22Rv1 (cell line): ENCODE measurements around the gene PPP4R3C.
"Not testable (repeated sequence)": the region's sequence is repeated elsewhere in the genome, so short reads cannot be mapped to it uniquely, and the experiment has no call there.

Experiments used
- H3K27ac ChIP-seq: fragments of 450-650 bp; 2 replicates; pipeline ENCODE4 v1.5.1; 2017
- CTCF ChIP-seq: fragments of 450-650 bp; IDR thresholded peaks from 2 replicates; pipeline ENCODE4 v1.5.1; 2017; ENCODE audit warnings: mild to moderate bottlenecking
- ZFX ChIP-seq: fragments of 450-650 bp; IDR thresholded peaks from 2 replicates; pipeline ENCODE4 v1.6.1; 2017; ENCODE audit warnings: antibody characterized with exemption, borderline replicate concordance

PPP4R3C gene

GRCh38 chrX:27463187-27463586 is at the start of gene PPP4R3C:
Gene PPP4R3C, minus strand, starts transcription at chrX:27463341. Its CDS starts 45 bp downstream, at chrX:27463296.
- no peak within 1 kb of the TSS for H3K27ac ChIP-seq
- no peak for TF ChIP-seq ZFX
- TF ChIP-seq CTCF: no peak

- TF ChIP-seq ZFX: no peak
- no peak for TF ChIP-seq CTCF
- no peak overlapping the region for H3K27ac ChIP-seq
Measured at GRCh38 chrX:27491397-27491796, 28.3 kb upstream of the PPP4R3C start.

- H3K27ac ChIP-seq: no peak overlapping the region
- TF ChIP-seq ZFX: no peak
- no peak for TF ChIP-seq CTCF
Measured at GRCh38 chrX:27466051-27466450, 2.9 kb upstream of the PPP4R3C start.

GRCh38 chrX:27465036-27465435 is 1.9 kb upstream of the PPP4R3C start:
- no peak overlapping the region for H3K27ac ChIP-seq
- TF ChIP-seq CTCF (no peak), ZFX (no peak)

GRCh38 chrX:27459129-27459528 is 4.0 kb downstream of the PPP4R3C start:
- H3K27ac ChIP-seq: not testable (repeated sequence)

- H3K27ac ChIP-seq: not testable (repeated sequence)
Measured at GRCh38 chrX:27458544-27458943, 4.6 kb downstream of the PPP4R3C start.

GRCh38 chrX:27451324-27451723 is 11.8 kb downstream of the PPP4R3C start:
- H3K27ac ChIP-seq: no peak overlapping the region
- TF ChIP-seq ZFX: no peak
- no peak for TF ChIP-seq CTCF

GRCh38 chrX:27446423-27446822 is 16.7 kb downstream of the PPP4R3C start:
- TF ChIP-seq CTCF: no peak

GRCh38 chrX:27445438-27445837 is 17.7 kb downstream of the PPP4R3C start:
- H3K27ac ChIP-seq: no peak overlapping the region
- TF ChIP-seq ZFX (no peak), CTCF (no peak)

More at GRCh38 chrX:27446423-27446822, 16.7 kb downstream of the PPP4R3C start:
- H3K27ac ChIP-seq: no peak overlapping the region
